CD4-positive, alpha-beta T cell treated with Interleukin-15 for 1 hour (primary cell): Measurements from ENCODE around the gene TBX1.

ENCODE experiments used
- DNase-seq: peaks from one replicate; pipeline ENCODE4 v3.0.0-alpha.2; 2020

Gene TBX1

GRCh38 chr22:19760058-19760950 lies at the start of gene TBX1:
TBX1 (plus strand) TSS chr22:19760778; CDS start chr22:19760844, 66 bp downstream.
- no peak for DNase-seq

- no peak for DNase-seq
These were observed 47.3 kb upstream of the TBX1 start for GRCh38 chr22:19713245-19713644.

GRCh38 chr22:19713650-19714311 lies 46.8 kb upstream of the TBX1 start:
- no peak for DNase-seq

- DNase-seq = no peak
These were observed 46.0 kb upstream of the TBX1 start, which contains the start of gene SEPTIN5 for GRCh38 chr22:19714312-19715187. SEPTIN5 (plus strand) TSS chr22:19714503; CDS start chr22:19714589, 86 bp downstream.

- no peak for DNase-seq
These were observed 45.2 kb upstream of the TBX1 start for GRCh38 chr22:19715188-19715930.

- no peak for DNase-seq
These were observed 44.3 kb upstream of the TBX1 start for GRCh38 chr22:19716041-19716828.

- DNase-seq = no peak
These were observed 43.8 kb upstream of the TBX1 start for GRCh38 chr22:19716829-19717105.

- DNase-seq = no peak
These were observed 43.4 kb upstream of the TBX1 start for GRCh38 chr22:19717181-19717580.

GRCh38 chr22:19717691-19718455 lies 42.7 kb upstream of the TBX1 start:
- DNase-seq = peak; percentile 77

GRCh38 chr22:19718456-19719049 lies 42.0 kb upstream of the TBX1 start:
- DNase-seq = no peak

- DNase-seq = no peak
These were observed 41.5 kb upstream of the TBX1 start for GRCh38 chr22:19719050-19719482.

GRCh38 chr22:19719488-19720021 lies 41.0 kb upstream of the TBX1 start:
- DNase-seq = no peak

- DNase-seq = no peak
These were observed 40.3 kb upstream of the TBX1 start for GRCh38 chr22:19720150-19720827.

- DNase-seq = no peak
These were observed 39.6 kb upstream of the TBX1 start for GRCh38 chr22:19720999-19721329.

- DNase-seq = no peak
These were observed 39.0 kb upstream of the TBX1 start for GRCh38 chr22:19721330-19722177.

- DNase-seq = no peak
These were observed 38.2 kb upstream of the TBX1 start for GRCh38 chr22:19722178-19722981.

- no peak for DNase-seq
These were observed 37.7 kb upstream of the TBX1 start for GRCh38 chr22:19722982-19723231.
